ENCODE measurements around the gene ZCCHC14. TPM values are rescaled to one million over a fixed set of nuclear protein-coding genes. Genes with fewer than 3 reads are reported as not detected.

The ZCCHC14 gene
- total and polyA plus RNA-seq, 2 of the 8 experiments (the other 6 are each of a cell fraction or from before 2014, with no cell fraction given), result 8.2 to 28.2 TPM

GRCh38 chr16:87472935-87473334 is 19.9 kb downstream of the ZCCHC14 start:
- Histone ChIP-seq H3K4me2 (ENCODE audit: insufficient read depth in 1 of 2, low read depth in 2 of 2, low read length in 2 of 2) (no peak overlapping the region), H3K18ac (ENCODE audit: extremely low read depth, low read length) (no peak overlapping the region), H3K14ac (ENCODE audit: insufficient read length) (no peak overlapping the region), H3K36me3 (ENCODE audit: control insufficient read depth in 2 of 4, insufficient read depth in 4 of 4, low read length in 3 of 4) (no peaks in the 10 kb centered on the region; a peak in 1 of 8 replicates), H3K27ac (ENCODE audit: low read depth, low read length) (no peak overlapping the region), H4K91ac (replicated peaks; ENCODE audit: insufficient read length, low read length) (no peak overlapping the region), H3K27me3 (replicated peaks in 1 of 4; ENCODE audit: control insufficient read depth in 3 of 4, extremely low read depth in 1 of 4, insufficient read depth in 3 of 4, low read length in 3 of 4) (no peaks in the 10 kb centered on the region), H2BK5ac (ENCODE audit: low read depth, low read length) (no peak overlapping the region), H3K9ac (replicated peaks in 1 of 4; ENCODE audit: extremely low read depth in 1 of 4, low read depth in 3 of 4, low read length in 3 of 4) (no peak overlapping the region), H4K20me1 (replicated peaks in 1 of 2; ENCODE audit: control insufficient read depth in 1 of 2, insufficient read depth in 2 of 2, low read length in 2 of 2) (peaks cover 7 to 18% of the 10 kb centered on the region in 2 experiments), H3K4me3 (ENCODE audit: extremely low read depth in 1 of 4, insufficient read depth in 2 of 4, low read depth in 3 of 4, low read length in 4 of 4) (no peak overlapping the region), H3K4me1 (replicated peaks in 1 of 4; ENCODE audit: control insufficient read depth in 3 of 4, insufficient read depth in 4 of 4, low read length in 3 of 4) (peaks cover 0 to 5% (median 0%) of the 10 kb centered on the region in 4 experiments; a peak in 3 of 7 replicates), H2AK5ac (ENCODE audit: low read depth, low read length) (no peak overlapping the region), H4K8ac (ENCODE audit: extremely low read depth, insufficient read depth, low read length) (no peak overlapping the region), H3K4ac (replicated peaks; ENCODE audit: insufficient read length, low read depth, low read length) (no peak overlapping the region), H2BK12ac (ENCODE audit: low read depth, low read length) (no peak overlapping the region), H3K56ac (replicated peaks; ENCODE audit: insufficient read length, low read depth, low read length) (no peak overlapping the region), H2BK20ac (ENCODE audit: low read length) (no peak overlapping the region), H2BK120ac (replicated peaks; ENCODE audit: low read depth, low read length) (no peak overlapping the region), H3K23me2 (ENCODE audit: low read depth, low read length) (no peaks in the 10 kb centered on the region), H2BK15ac (ENCODE audit: low read length) (no peak overlapping the region), H3K23ac (ENCODE audit: insufficient read length) (no peak overlapping the region), H2AFZ (ENCODE audit: low read length) (no peak overlapping the region), H3K79me1 (ENCODE audit: low read depth, low read length) (peaks cover 12% of the 10 kb centered on the region; the same call in 1 of the 2 replicates), H3K9me3 (ENCODE audit: insufficient read depth in 2 of 2, low read depth in 1 of 2, low read length in 1 of 2) (no peaks in the 10 kb centered on the region), H3K79me2 (ENCODE audit: control insufficient read depth in 1 of 2, insufficient read depth in 2 of 2, low read length in 2 of 2) (peaks cover 0 to 78% of the 10 kb centered on the region in 2 experiments; a peak in 2 of 4 replicates), H4K5ac (ENCODE audit: insufficient read length, low read depth, low read length) (no peak overlapping the region)
- DNase-seq (ENCODE audit: low read depth in 1 of 2, low spot score in 2 of 2) (no peak), FAIRE-seq (no peak)
- WGBS, 2 experiments (ENCODE audit: extremely low coverage in 1 of 2, insufficient coverage in 1 of 2, insufficient read length in 1 of 2, insufficient replicate concordance in 2 of 2, low coverage in 1 of 2, low lambda C conversion rate in 2 of 2, missing lambda C conversion rate in 1 of 2), result 94% methylated on average over 3 of the region's 6 CpGs; no CpG with 5 or more reads in 1 of the 2 experiments
- TF ChIP-seq SIX5 (IDR thresholded peaks at IDR 0.05; ENCODE audit: low read depth, low read length) (no peak), USF2 (IDR thresholded peaks at IDR 0.05; ENCODE audit: low read length) (no peak), RAD21 (IDR thresholded peaks at IDR 0.05 in 1 of 2, conservative IDR thresholded peaks at IDR 0.05 in 1 of 2; ENCODE audit: low read depth in 2 of 2, low read length in 2 of 2) (no peak), ASH2L (IDR thresholded peaks at IDR 0.05; ENCODE audit: low read length) (no peak), JUN (IDR thresholded peaks at IDR 0.05; ENCODE audit: low read depth, low read length) (no peak), NANOG (IDR thresholded peaks at IDR 0.05; ENCODE audit: insufficient read depth, low read depth, low read length, poor library complexity, severe bottlenecking) (no peak), CTBP2 (IDR thresholded peaks at IDR 0.05; ENCODE audit: borderline replicate concordance, insufficient read depth, insufficient read length, low read length) (no peak), EP300 (IDR thresholded peaks at IDR 0.05; ENCODE audit: borderline replicate concordance in 1 of 2, low read depth in 2 of 2, low read length in 2 of 2) (no peak), KDM5A (IDR thresholded peaks at IDR 0.05; ENCODE audit: low read length) (no peak), SIN3A (conservative IDR thresholded peaks at IDR 0.05 in 1 of 2, IDR thresholded peaks at IDR 0.05 in 1 of 2; ENCODE audit: low read depth in 1 of 2, low read length in 2 of 2) (no peak), TAF1 (IDR thresholded peaks at IDR 0.05; ENCODE audit: low read depth, low read length) (no peak), SAP30 (IDR thresholded peaks at IDR 0.05; ENCODE audit: insufficient read depth, insufficient replicate concordance, low read length) (no peak)
- ChIA-PET POLR2A (ENCODE audit: partially characterized antibody) (no interaction called here), CTCF (ENCODE audit: partially characterized antibody) (interaction anchor here (0.8 to 1.7 kb wide), 6 partner anchors 9 to 162 kb away, joined by 3 to 6 read pairs (median 4); no protein-coding TSS in a partner anchor)
